Astrocyte (in vitro differentiated cells and primary cell): ENCODE results near the gene FOXM1. TPM values are rescaled to one million over a fixed set of nuclear protein-coding genes. Genes with fewer than 3 reads are reported as not detected.

Experiments used
- DNase-seq: peaks from one replicate; pipeline ENCODE4 v3.0.0-alpha.2; 2010; ENCODE audit warnings: low read depth
- FAIRE-seq: peaks from 2 replicates; lab custom pipeline; 2011; peaks lifted over from hg19 to GRCh38; lab: Jason Lieb, UNC
- H2AFZ ChIP-seq: 2 replicates; pipeline ENCODE4 v1.6.0; 2012; ENCODE audit warnings: low read depth, low read length, inconsistent platforms
- H3K27ac ChIP-seq: 2 replicates; pipeline ENCODE4 v1.5.1; 2011; ENCODE audit warnings: low read depth, low read length, inconsistent platforms
- H3K27me3 ChIP-seq: 2 replicates; pipeline ENCODE4 v1.6.0; 2011; ENCODE audit warnings: low read length, inconsistent platforms; ENCODE audit not compliant: insufficient read depth
- H3K36me3 ChIP-seq: 2 replicates; pipeline ENCODE4 v1.5.1; 2011; ENCODE audit warnings: low read length, inconsistent platforms; ENCODE audit not compliant: insufficient read depth
- H3K4me1 ChIP-seq: 2 replicates; pipeline ENCODE4 v1.5.1; 2011; ENCODE audit warnings: low read length, inconsistent platforms; ENCODE audit not compliant: insufficient read depth
- H3K4me2 ChIP-seq: 2 replicates; pipeline ENCODE4 v1.6.0; 2012; ENCODE audit warnings: low read length, inconsistent platforms
- H3K4me3 ChIP-seq: 2 replicates; pipeline ENCODE4 v1.5.1; 2011; ENCODE audit warnings: low read depth, mild to moderate bottlenecking, low read length, inconsistent platforms; ENCODE audit not compliant: insufficient read depth
- H3K79me2 ChIP-seq: 2 replicates; pipeline ENCODE4 v1.6.0; 2012; ENCODE audit warnings: mild to moderate bottlenecking, low read length, inconsistent platforms; ENCODE audit not compliant: insufficient read depth
- H3K9ac ChIP-seq: 2 replicates; pipeline ENCODE4 v1.6.0; 2012; ENCODE audit warnings: mild to moderate bottlenecking, low read length, inconsistent platforms
- H3K9me3 ChIP-seq: 2 replicates; pipeline ENCODE4 v1.5.1; 2012; ENCODE audit warnings: low read depth, mild to moderate bottlenecking, low read length, inconsistent platforms; ENCODE audit not compliant: insufficient read depth
- H4K20me1 ChIP-seq: 2 replicates; pipeline ENCODE4 v1.6.0; 2012; ENCODE audit warnings: low read length, inconsistent platforms; ENCODE audit not compliant: insufficient read depth
- H3K27ac Mint-ChIP-seq: one replicate; pipeline ENCODE4 v1.8.0; 2021; ENCODE audit warnings: mild to moderate bottlenecking, mixed read lengths; ENCODE audit not compliant: unreplicated experiment
- H3K27me3 Mint-ChIP-seq: one replicate; pipeline ENCODE4 v1.8.0; 2021; ENCODE audit warnings: low read depth, mixed read lengths; ENCODE audit not compliant: unreplicated experiment
- H3K36me3 Mint-ChIP-seq: one replicate; pipeline ENCODE4 v1.8.0; 2021; ENCODE audit warnings: low read depth, mixed read lengths; ENCODE audit not compliant: unreplicated experiment
- H3K4me1 Mint-ChIP-seq: one replicate; pipeline ENCODE4 v1.8.0; 2021; ENCODE audit warnings: low read depth, mixed read lengths; ENCODE audit not compliant: unreplicated experiment
- H3K4me3 Mint-ChIP-seq: one replicate; pipeline ENCODE4 v1.8.0; 2021; ENCODE audit warnings: mild to moderate bottlenecking, moderate library complexity, mixed read lengths; ENCODE audit not compliant: unreplicated experiment
- H3K9me3 Mint-ChIP-seq: one replicate; pipeline ENCODE4 v1.8.0; 2021; ENCODE audit warnings: mild to moderate bottlenecking, mixed read lengths; ENCODE audit not compliant: unreplicated experiment
- CTCF ChIP-seq: IDR thresholded peaks from 2 replicates; pipeline ENCODE4 v1.5.1; 2011; ENCODE audit warnings: low read depth, mild to moderate bottlenecking, inconsistent platforms, low read length, moderate library complexity; ENCODE audit not compliant: insufficient read depth
- EZH2 ChIP-seq: IDR thresholded peaks from 2 replicates; pipeline ENCODE4 v1.6.1; 2012; ENCODE audit warnings: mild to moderate bottlenecking, low read length, inconsistent platforms; ENCODE audit not compliant: insufficient read depth
- total RNA-seq: library from RNA; stranded (reverse); gene quantifications from 2 replicates; pipeline ENCODE4 v1.2.1, GENCODE V29; 2021

FOXM1 gene
- total RNA-seq, 1 donor from 2014 or later = 7.1 TPM

GRCh38 chr12:2833810-2834209 lies 43.2 kb downstream of the FOXM1 start:
- Histone ChIP-seq H3K4me2 (peak overlapping the region; percentile 71), H4K20me1 (no peaks in the 10 kb centered on the region), H3K4me3 (no peak overlapping the region), H3K36me3 (peaks cover 4% of the 10 kb centered on the region), H3K79me2 (no peaks in the 10 kb centered on the region), H3K9me3 (no peaks in the 10 kb centered on the region), H3K27ac (no peak overlapping the region), H3K27me3 (no peaks in the 10 kb centered on the region), H2AFZ (no peak overlapping the region), H3K9ac (no peak overlapping the region), H3K4me1 (peaks cover 19% of the 10 kb centered on the region)
- peaks cover 1% of the 10 kb centered on the region for H3K9me3 Mint-ChIP-seq
- peaks cover 12% of the 10 kb centered on the region for H3K4me1 Mint-ChIP-seq
- H3K27me3 Mint-ChIP-seq = no peaks in the 10 kb centered on the region
- H3K36me3 Mint-ChIP-seq = peaks cover 9% of the 10 kb centered on the region
- FAIRE-seq (no peak), DNase-seq (no peak)
- no peak overlapping the region for H3K27ac Mint-ChIP-seq
- TF ChIP-seq CTCF (no peak), EZH2 (no peak)
- H3K4me3 Mint-ChIP-seq = no peak overlapping the region

- Histone ChIP-seq H4K20me1 (no peaks in the 10 kb centered on the region), H3K79me2 (no peaks in the 10 kb centered on the region), H3K9me3 (no peaks in the 10 kb centered on the region), H3K27ac (no peak overlapping the region), H3K9ac (no peak overlapping the region), H3K27me3 (no peaks in the 10 kb centered on the region), H3K36me3 (peaks cover 5% of the 10 kb centered on the region), H2AFZ (no peak overlapping the region), H3K4me2 (peak overlapping the region; percentile 71), H3K4me3 (no peak overlapping the region), H3K4me1 (peaks cover 19% of the 10 kb centered on the region)
- FAIRE-seq (no peak), DNase-seq (no peak)
- Mint-ChIP-seq H3K27me3 (no peaks in the 10 kb centered on the region), H3K4me3 (no peak overlapping the region), H3K36me3 (peaks cover 11% of the 10 kb centered on the region), H3K4me1 (peaks cover 12% of the 10 kb centered on the region), H3K9me3 (peaks cover 1% of the 10 kb centered on the region), H3K27ac (no peak overlapping the region)
- TF ChIP-seq EZH2 (no peak), CTCF (no peak)
These were observed 43.6 kb downstream of the FOXM1 start for GRCh38 chr12:2833327-2833726.

DNA sequence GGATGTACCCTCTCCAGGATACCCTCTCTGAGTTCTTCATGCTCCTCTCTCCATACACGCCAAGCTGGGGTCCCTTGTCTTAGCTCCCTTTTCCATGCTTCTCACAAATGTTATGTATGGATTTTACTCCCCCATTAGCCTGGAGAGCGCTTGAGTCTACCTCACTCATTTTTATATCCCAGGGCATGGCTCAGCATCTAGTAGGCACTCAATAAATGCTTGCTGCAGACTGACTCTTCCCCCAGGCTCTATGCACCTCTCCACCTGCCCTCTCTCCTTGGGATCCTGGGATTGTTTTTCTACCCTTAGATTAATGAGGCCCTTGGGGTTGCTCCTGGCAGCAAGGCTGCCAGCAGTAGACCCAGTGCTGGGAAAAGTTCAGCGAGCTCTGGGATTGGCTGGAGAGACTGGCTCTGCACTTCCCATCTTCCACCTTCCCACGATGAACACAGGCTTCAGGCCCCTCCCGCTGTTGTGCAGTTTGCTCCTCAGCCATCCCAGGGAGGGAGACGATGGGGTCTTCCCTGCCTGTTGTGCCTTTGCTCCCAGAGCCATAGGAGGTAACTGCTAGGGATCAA lies 44.3 kb downstream of the FOXM1 start:
- H3K9ac ChIP-seq = no peak overlapping the region
- no peaks in the 10 kb centered on the region for H3K27me3 ChIP-seq
- FAIRE-seq (no peak), DNase-seq (no peak)
- H3K4me1 ChIP-seq = peaks cover 19% of the 10 kb centered on the region
- no peak overlapping the region for H3K27ac ChIP-seq
- TF ChIP-seq CTCF = no peak
- TF ChIP-seq EZH2 = no peak
- peaks cover 7% of the 10 kb centered on the region for H3K36me3 ChIP-seq
- H2AFZ ChIP-seq = no peak overlapping the region
- H3K4me1 Mint-ChIP-seq = peaks cover 12% of the 10 kb centered on the region
- peaks cover 1% of the 10 kb centered on the region for H3K9me3 Mint-ChIP-seq
- H3K4me3 Mint-ChIP-seq = no peak overlapping the region
- no peak overlapping the region for H3K4me3 ChIP-seq
- no peak overlapping the region for H3K4me2 ChIP-seq
- H4K20me1 ChIP-seq = no peaks in the 10 kb centered on the region
- H3K36me3 Mint-ChIP-seq = peaks cover 15% of the 10 kb centered on the region
- H3K27ac Mint-ChIP-seq = no peak overlapping the region
- H3K79me2 ChIP-seq = no peaks in the 10 kb centered on the region
- no peaks in the 10 kb centered on the region for H3K9me3 ChIP-seq
- H3K27me3 Mint-ChIP-seq = no peaks in the 10 kb centered on the region
